Cardiac muscle cell (in vitro differentiated cells and primary cell): ENCODE data around the gene BCKDHB. TPM values are rescaled to one million over a fixed set of nuclear protein-coding genes. Genes with fewer than 3 reads are reported as not detected.
"Not testable (repeated sequence)": the region's sequence is repeated elsewhere in the genome, so short reads cannot be mapped to it uniquely, and the experiment has no call there.

Experiments
- DNase-seq, 2 donors: peaks; one replicate each; pipeline versions ENCODE4 v3.0.0 to v3.0.0-alpha.2; 2010 to 2017; ENCODE audit warnings: low read depth in 1 of 2, low spot score in 1 of 2
- H3K27ac ChIP-seq: fragments of 200-600 bp; sonication (generic); 2 replicates; pipeline ENCODE4 v1.5.1; 2016
- H3K27me3 ChIP-seq: fragments of 200-600 bp; sonication (generic); 2 replicates; pipeline ENCODE4 v1.6.0; 2016; ENCODE audit warnings: control low read depth
- H3K36me3 ChIP-seq: fragments of 200-600 bp; sonication (generic); 2 replicates; pipeline ENCODE4 v1.5.1; 2016; ENCODE audit warnings: control low read depth
- H3K4me1 ChIP-seq: fragments of 200-600 bp; sonication (generic); 2 replicates; pipeline ENCODE4 v1.8.1; 2017; ENCODE audit warnings: low read depth, mild to moderate bottlenecking, mixed run types
- H3K4me3 ChIP-seq: fragments of 200-600 bp; sonication (generic); 2 replicates; pipeline ENCODE4 v1.5.1; 2016; ENCODE audit warnings: mild to moderate bottlenecking
- H3K9me3 ChIP-seq: fragments of 200-600 bp; sonication (generic); 2 replicates; pipeline ENCODE4 v1.5.1; 2017; ENCODE audit warnings: low read depth, mild to moderate bottlenecking, control low read depth
- polyA plus RNA-seq: library from polyadenylated mRNA; unstranded; fragments of >200 nt; fragmentation: Nextera tagmentation; extraction: Ambion mirVana; gene quantifications from 2 replicates; pipeline ENCODE4 v1.2.1, GENCODE V29; 2016
- total RNA-seq: library from RNA; depleted of rRNA; stranded (reverse); fragments of >200 nt; gene quantifications from 2 replicates; pipeline ENCODE4 v1.2.3, GENCODE V29; 2016
- TF ChIP-seq, protein P1 (sequence below): IDR thresholded peaks from 2 replicates; pipeline ENCODE4 v1.5.1; 2012; ENCODE audit warnings: low read depth, mild to moderate bottlenecking, low read length

BCKDHB gene
- total and polyA plus RNA-seq, 2 experiments from 2014 or later: 27.8 to 37.4 TPM

DNA sequence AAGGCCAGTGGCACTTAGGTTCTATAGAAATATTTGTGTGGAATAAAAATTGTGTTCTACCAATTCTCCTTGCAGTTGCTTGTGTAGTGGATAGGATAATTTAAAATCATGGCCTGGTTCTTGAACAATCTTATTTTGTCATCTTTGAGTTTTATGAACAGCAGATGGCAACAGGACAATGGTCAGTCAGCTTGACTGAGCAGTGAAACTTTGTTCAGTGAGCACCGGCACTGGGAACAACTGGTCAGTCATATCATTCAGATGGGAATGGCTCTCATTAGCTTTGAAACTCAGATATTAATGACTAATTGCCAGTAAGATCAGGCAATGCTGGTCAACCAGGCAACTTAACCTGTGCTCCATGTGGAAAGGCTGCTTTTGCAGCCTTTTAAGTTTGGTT, 129.2 kb downstream of the BCKDHB start:
- Histone ChIP-seq H3K9me3 (no peaks in the 10 kb centered on the region), H3K36me3 (no peaks in the 10 kb centered on the region), H3K4me3 (no peak overlapping the region), H3K27me3 (no peaks in the 10 kb centered on the region), H3K4me1 (peaks cover 12% of the 10 kb centered on the region), H3K27ac (no peak overlapping the region)
- no peak for DNase-seq
- TF ChIP-seq, protein P1, sequence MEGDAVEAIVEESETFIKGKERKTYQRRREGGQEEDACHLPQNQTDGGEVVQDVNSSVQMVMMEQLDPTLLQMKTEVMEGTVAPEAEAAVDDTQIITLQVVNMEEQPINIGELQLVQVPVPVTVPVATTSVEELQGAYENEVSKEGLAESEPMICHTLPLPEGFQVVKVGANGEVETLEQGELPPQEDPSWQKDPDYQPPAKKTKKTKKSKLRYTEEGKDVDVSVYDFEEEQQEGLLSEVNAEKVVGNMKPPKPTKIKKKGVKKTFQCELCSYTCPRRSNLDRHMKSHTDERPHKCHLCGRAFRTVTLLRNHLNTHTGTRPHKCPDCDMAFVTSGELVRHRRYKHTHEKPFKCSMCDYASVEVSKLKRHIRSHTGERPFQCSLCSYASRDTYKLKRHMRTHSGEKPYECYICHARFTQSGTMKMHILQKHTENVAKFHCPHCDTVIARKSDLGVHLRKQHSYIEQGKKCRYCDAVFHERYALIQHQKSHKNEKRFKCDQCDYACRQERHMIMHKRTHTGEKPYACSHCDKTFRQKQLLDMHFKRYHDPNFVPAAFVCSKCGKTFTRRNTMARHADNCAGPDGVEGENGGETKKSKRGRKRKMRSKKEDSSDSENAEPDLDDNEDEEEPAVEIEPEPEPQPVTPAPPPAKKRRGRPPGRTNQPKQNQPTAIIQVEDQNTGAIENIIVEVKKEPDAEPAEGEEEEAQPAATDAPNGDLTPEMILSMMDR: no peak

DNA sequence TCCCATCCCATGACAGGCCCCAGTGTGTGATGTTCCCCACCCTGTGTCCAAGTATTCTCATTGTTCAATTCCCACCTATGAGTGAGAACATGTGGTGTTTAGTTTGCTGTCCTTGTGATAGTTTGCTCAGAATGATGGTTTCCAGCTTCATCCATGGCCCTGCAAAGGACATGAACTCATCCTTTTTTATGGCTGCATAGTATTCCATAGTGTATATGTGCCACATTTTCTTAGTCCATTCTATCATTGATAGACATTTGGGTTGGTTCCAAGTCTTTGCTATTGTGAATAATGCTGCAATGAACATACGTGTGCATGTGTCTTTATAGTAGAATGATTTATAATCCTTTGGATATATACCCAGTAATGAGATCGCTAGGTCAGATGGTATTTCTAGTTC, 132.3 kb downstream of the BCKDHB start:
- peaks cover 12% of the 10 kb centered on the region for H3K4me1 ChIP-seq
- not testable (repeated sequence) for H3K27me3 ChIP-seq, H3K36me3 ChIP-seq, H3K4me3 ChIP-seq, H3K9me3 ChIP-seq, DNase-seq, H3K27ac ChIP-seq

DNA sequence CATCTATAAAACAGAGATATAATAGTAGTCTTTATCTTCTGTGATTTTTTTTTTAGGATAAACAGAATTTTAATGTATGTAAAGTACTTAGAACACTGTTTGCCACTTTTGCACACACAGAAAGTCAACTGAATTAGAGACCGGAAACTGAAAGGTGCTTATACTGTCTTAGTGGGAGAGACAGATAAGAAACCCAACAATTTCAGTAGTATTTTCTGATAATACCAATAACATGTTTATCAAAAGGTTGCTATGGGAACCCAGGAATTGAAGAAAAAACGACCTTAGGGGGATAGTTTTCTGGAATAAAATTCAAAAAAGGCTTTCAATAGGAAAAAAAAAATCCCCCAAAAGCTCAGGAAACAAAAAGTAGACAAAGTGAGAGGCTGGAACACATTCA, 138.6 kb downstream of the BCKDHB start:
- H3K4me1 ChIP-seq: peaks cover 20% of the 10 kb centered on the region
- H3K9me3 ChIP-seq: no peaks in the 10 kb centered on the region
- H3K27ac ChIP-seq: no peak overlapping the region
- TF ChIP-seq, protein P1: no peak
- no peaks in the 10 kb centered on the region for H3K27me3 ChIP-seq
- no peaks in the 10 kb centered on the region for H3K36me3 ChIP-seq
- no peak for DNase-seq
- no peak overlapping the region for H3K4me3 ChIP-seq

DNA sequence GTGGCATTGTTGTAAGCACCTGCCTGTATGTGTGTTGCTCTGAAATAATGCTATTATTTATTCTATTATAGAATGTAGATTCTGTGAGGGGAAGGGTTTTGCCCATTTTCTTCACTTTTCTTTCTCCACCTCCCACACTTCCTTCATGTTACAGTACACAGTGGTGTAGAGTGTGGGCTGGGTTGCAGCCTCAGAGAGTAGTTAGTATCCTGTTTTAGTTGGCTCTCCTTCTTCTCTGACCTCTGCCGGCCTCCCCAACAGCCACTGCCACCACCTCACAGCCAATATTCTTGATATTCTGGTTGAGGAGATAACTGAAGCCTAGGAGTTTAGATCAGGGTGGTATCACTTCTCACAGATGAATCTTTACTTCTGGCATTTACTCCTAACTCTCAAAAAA, 143.4 kb downstream of the BCKDHB start:
- DNase-seq: peak in 1 of 2 donors; percentile 12
- H3K4me1 ChIP-seq: peaks cover 26% of the 10 kb centered on the region
- no peak overlapping the region for H3K27ac ChIP-seq

DNA sequence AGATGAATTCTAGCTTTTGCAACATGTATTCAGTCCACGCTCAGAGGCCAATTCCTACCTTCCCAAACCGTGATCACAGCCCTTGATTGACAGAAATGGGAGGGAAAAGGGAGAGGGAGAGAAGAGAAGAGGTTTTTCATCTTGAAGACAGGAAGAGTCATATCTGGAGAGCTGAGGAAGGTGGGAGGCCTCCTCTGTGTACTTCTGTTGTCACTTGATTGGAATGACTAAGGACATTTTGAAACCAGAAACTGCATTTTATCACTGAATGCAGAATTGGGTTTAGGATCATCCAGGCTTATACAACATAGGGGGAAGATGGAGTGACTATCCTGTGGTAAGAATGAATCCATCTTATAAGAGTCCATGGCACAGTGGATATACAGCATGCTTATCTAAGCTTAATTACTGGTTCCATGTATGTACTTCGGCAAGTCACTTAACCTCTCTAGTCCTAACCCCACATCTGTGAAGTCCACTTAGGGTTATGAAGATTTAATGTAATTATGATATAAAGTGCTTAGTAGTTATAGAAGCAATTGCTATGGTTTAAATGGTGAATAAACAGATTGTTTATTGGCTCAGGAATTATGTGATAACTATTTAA, 144.0 kb downstream of the BCKDHB start:
- no peak overlapping the region for H3K27ac ChIP-seq
- TF ChIP-seq, protein P1: no peak
- no peaks in the 10 kb centered on the region for H3K27me3 ChIP-seq
- peak in 1 of 2 donors; percentile 12 for DNase-seq
- no peak overlapping the region for H3K4me3 ChIP-seq
- H3K9me3 ChIP-seq: no peaks in the 10 kb centered on the region
- no peaks in the 10 kb centered on the region for H3K36me3 ChIP-seq
- peaks cover 28% of the 10 kb centered on the region for H3K4me1 ChIP-seq

More for the DNA sequence above, 143.4 kb downstream of the BCKDHB start:
- no peaks in the 10 kb centered on the region for H3K36me3 ChIP-seq
- H3K9me3 ChIP-seq: no peaks in the 10 kb centered on the region
- TF ChIP-seq, protein P1: no peak
- no peak overlapping the region for H3K4me3 ChIP-seq
- H3K27me3 ChIP-seq: no peaks in the 10 kb centered on the region

DNA sequence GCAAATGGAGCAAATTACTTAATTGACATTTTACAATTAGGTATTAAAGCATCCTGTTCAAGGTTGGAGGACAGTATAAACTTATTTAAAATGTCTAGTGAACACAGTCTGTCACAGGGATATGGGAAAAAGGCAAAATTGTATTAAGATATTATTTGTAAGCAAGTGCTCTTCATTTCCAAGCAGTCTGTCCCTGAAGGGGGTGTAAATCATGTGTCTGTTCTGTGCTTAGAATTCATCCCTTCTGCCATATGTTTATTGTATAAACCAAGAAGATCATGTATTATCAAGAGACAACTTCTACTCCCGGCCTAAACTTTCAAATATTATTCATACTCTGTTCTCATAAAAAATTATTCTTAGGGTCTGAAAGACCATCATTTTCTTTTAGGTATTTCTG, 144.8 kb downstream of the BCKDHB start:
- Histone ChIP-seq H3K4me3 (no peak overlapping the region), H3K27ac (no peak overlapping the region), H3K9me3 (no peaks in the 10 kb centered on the region), H3K36me3 (no peaks in the 10 kb centered on the region), H3K27me3 (no peaks in the 10 kb centered on the region), H3K4me1 (peaks cover 28% of the 10 kb centered on the region)
- TF ChIP-seq, protein P1: no peak
- no peak for DNase-seq
